AG10803 (cell line): ENCODE results near the gene SMCR8.

ENCODE experiments used
- DNase-seq: peaks from one replicate; pipeline ENCODE4 v3.0.0; 2010; ENCODE audit warnings: low read depth
- H3K4me3 ChIP-seq: 2 replicates; pipeline ENCODE4 v1.5.1; 2011; ENCODE audit warnings: mild to moderate bottlenecking, low read length, control low read depth
- TF ChIP-seq, protein P1 (sequence below): conservative IDR thresholded peaks from 2 replicates; pipeline ENCODE4 v1.5.1; 2011; ENCODE audit warnings: mild to moderate bottlenecking, low read length, control low read depth, inconsistent platforms

SMCR8 gene

GRCh38 chr17:18318771-18319450 is 3.8 kb downstream of the SMCR8 start:
- TF ChIP-seq, protein P1, sequence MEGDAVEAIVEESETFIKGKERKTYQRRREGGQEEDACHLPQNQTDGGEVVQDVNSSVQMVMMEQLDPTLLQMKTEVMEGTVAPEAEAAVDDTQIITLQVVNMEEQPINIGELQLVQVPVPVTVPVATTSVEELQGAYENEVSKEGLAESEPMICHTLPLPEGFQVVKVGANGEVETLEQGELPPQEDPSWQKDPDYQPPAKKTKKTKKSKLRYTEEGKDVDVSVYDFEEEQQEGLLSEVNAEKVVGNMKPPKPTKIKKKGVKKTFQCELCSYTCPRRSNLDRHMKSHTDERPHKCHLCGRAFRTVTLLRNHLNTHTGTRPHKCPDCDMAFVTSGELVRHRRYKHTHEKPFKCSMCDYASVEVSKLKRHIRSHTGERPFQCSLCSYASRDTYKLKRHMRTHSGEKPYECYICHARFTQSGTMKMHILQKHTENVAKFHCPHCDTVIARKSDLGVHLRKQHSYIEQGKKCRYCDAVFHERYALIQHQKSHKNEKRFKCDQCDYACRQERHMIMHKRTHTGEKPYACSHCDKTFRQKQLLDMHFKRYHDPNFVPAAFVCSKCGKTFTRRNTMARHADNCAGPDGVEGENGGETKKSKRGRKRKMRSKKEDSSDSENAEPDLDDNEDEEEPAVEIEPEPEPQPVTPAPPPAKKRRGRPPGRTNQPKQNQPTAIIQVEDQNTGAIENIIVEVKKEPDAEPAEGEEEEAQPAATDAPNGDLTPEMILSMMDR = no peak
- DNase-seq = no peak
- no peak overlapping the region for H3K4me3 ChIP-seq

DNA sequence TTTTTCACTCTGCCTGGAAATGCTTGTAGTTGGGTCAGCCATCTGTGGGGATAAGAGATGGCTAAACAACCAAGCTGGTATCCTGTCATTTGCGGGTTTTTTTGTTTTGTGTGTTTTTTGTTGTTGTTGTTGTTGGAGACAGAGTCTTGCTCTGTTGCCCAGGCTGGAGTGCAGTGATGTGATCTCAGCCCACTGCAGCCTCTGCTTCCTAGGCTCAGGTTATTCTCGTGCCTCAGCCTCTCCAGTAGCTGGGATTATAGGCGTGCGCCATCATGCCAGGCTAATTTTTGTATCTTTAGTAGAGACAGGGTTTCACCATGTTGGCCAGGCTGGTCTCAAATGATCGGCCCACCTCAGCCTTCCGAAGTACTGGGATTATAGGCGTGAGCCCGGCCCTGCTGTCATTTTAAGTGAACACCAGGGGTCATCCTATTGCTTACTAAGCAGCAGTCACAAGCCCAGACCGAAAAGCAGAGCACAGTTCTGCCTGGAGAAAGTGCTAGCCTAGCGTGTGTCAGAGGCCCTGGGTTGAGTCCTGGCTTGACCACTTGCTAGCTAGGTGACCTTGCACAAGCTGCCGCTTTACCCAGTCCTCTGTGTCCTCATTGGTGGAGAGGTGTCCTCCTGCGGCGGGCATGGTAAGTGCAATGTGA is 4.6 kb downstream of the SMCR8 start:
- no peak overlapping the region for H3K4me3 ChIP-seq
- TF ChIP-seq, protein P1 = peak; percentile 65
- DNase-seq = peak; percentile 77

GRCh38 chr17:18320301-18320700 is 5.2 kb downstream of the SMCR8 start:
- no peak overlapping the region for H3K4me3 ChIP-seq
- TF ChIP-seq, protein P1 = no peak
- DNase-seq = no peak

DNA sequence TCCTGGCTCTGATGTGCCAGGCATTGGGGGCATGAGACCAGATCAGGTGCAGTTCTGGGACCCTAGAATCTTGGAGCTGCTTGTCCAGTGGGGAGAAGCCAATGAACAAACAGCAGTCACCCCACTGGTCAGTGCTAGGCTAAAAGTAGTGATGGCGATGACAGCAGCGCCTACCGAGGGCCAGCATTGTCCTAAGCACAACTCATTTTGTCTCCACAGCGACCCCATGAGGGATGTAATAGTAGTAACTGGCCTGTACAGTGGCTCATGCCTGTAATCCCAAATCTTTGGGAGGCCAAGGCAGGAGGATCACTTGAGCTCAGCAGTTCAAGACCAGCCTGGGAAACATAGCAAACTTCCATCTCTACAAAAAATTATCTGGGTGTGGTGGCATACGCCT is 6.2 kb downstream of the SMCR8 start:
- DNase-seq = peak; percentile 28
- no peak overlapping the region for H3K4me3 ChIP-seq

GRCh38 chr17:18322522-18322921 is 7.4 kb downstream of the SMCR8 start:
- TF ChIP-seq, protein P1 = no peak
- no peak for DNase-seq
- no peak overlapping the region for H3K4me3 ChIP-seq

More for the DNA sequence above, 6.2 kb downstream of the SMCR8 start:
- TF ChIP-seq, protein P1 = peak; percentile 38

- H3K4me3 ChIP-seq = no peak overlapping the region
- TF ChIP-seq, protein P1 = no peak; the same call in 1 of the 2 replicates
- no peak for DNase-seq
These were observed 7.9 kb downstream of the SMCR8 start for GRCh38 chr17:18323007-18323406.
